ENCODE measurements around the gene FNDC3B. TPM values are rescaled to one million over a fixed set of nuclear protein-coding genes. Genes with fewer than 3 reads are reported as not detected.

The FNDC3B gene
- total RNA-seq, 1 donor from 2014 or later, result 153 TPM

DNA sequence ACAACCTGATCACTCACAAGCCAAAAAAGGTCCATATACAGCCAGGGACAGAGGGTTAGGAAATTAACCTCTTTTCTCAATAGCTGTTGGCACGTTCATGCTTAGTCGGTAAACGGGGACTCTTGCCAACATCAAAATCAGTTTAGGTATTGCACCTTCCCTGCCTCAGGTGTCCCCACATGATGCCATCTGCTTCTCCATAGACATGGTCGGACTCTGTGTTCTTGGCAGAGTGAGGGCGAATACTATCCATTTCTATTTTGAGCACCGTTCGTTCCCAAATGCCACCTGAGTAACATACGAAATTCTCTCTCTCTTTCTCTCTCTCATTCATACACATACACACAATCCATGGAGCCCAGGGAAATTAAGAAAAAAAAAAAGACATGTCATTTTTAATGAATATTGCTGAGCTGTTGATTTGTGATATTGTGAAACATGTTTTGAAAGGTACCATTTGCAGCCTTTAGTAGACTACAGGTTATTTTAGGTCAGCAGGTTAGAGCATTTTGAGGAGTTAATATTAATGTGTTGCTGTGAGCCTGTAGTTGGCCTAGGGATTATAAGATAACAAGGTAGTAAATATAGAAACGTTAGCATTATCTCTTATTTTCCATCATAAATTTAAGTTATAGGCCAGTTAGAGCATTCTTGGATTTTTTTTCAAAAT, 330.3 kb downstream of the FNDC3B start:
- Histone ChIP-seq H3K4me3 (no peak overlapping the region), H3K27ac (no peak overlapping the region), H3K9me3 (no peaks in the 10 kb centered on the region), H3K4me1 (no peaks in the 10 kb centered on the region), H3K36me3 (peaks cover 81% of the 10 kb centered on the region), H3K27me3 (ENCODE audit: low read depth) (no peaks in the 10 kb centered on the region)
- ATAC-seq (no peak), DNase-seq (no peak)
- TF ChIP-seq, protein P1, sequence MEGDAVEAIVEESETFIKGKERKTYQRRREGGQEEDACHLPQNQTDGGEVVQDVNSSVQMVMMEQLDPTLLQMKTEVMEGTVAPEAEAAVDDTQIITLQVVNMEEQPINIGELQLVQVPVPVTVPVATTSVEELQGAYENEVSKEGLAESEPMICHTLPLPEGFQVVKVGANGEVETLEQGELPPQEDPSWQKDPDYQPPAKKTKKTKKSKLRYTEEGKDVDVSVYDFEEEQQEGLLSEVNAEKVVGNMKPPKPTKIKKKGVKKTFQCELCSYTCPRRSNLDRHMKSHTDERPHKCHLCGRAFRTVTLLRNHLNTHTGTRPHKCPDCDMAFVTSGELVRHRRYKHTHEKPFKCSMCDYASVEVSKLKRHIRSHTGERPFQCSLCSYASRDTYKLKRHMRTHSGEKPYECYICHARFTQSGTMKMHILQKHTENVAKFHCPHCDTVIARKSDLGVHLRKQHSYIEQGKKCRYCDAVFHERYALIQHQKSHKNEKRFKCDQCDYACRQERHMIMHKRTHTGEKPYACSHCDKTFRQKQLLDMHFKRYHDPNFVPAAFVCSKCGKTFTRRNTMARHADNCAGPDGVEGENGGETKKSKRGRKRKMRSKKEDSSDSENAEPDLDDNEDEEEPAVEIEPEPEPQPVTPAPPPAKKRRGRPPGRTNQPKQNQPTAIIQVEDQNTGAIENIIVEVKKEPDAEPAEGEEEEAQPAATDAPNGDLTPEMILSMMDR (IDR thresholded peaks at IDR 0.05), result no peak
- intact Hi-C loops (cut with DNase I), result no loop called here

DNA sequence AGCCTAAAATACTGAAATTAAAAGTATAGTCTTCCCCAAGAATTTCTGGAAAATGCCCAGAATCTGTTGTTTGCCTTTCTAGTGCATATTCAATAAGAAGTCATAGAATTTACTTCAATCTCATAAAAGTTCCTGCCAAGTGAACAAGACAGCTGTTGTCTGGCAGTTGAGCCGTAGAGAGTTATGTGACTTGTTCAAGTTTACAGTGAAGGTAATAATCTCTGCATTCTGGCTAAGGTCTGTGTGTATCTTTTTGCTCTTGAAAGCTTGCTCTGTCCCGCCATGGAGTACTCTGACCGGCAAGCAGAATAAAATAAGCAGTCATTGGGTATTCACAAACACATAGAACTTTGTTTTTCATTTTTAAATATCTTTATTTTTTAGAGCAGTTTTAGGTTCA, 331.0 kb downstream of the FNDC3B start:
- H3K27ac ChIP-seq, result no peak overlapping the region
- H3K4me1 ChIP-seq, result no peaks in the 10 kb centered on the region
- H3K9me3 ChIP-seq, result no peaks in the 10 kb centered on the region
- intact Hi-C loops (cut with DNase I), result no loop called here
- peaks cover 81% of the 10 kb centered on the region for H3K36me3 ChIP-seq
- no peak for ATAC-seq
- no peak for DNase-seq
- H3K4me3 ChIP-seq, result no peak overlapping the region
- TF ChIP-seq, protein P1 (IDR thresholded peaks at IDR 0.05), result no peak
- H3K27me3 ChIP-seq (ENCODE audit: low read depth), result no peaks in the 10 kb centered on the region

DNA sequence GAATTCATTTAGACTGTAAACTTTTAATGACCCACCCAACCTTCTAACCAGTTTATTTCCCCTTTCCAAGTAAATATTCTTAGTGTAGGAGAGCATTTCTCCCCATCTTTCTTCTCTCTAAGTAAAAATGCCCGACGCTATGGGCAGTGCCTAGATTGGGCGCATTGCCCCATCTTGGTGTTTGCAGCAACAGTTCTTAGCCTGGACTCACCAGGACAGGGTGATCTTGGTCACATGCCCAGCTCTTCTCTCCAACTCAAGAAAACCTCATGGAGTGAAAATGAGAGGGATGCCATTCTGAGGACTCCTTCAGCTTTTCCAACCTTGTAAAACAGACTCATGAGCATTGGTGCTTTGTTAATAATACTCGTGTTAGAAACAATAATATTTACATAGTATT, 332.2 kb downstream of the FNDC3B start:
- TF ChIP-seq, protein P1 (IDR thresholded peaks at IDR 0.05), result no peak
- no peak overlapping the region for H3K4me3 ChIP-seq
- ATAC-seq, result no peak
- H3K4me1 ChIP-seq, result no peaks in the 10 kb centered on the region
- H3K27ac ChIP-seq, result no peak overlapping the region
- no peaks in the 10 kb centered on the region for H3K9me3 ChIP-seq
- peaks cover 80% of the 10 kb centered on the region for H3K36me3 ChIP-seq
- intact Hi-C loops (cut with DNase I), result no loop called here
- H3K27me3 ChIP-seq (ENCODE audit: low read depth), result no peaks in the 10 kb centered on the region
- no peak for DNase-seq

DNA sequence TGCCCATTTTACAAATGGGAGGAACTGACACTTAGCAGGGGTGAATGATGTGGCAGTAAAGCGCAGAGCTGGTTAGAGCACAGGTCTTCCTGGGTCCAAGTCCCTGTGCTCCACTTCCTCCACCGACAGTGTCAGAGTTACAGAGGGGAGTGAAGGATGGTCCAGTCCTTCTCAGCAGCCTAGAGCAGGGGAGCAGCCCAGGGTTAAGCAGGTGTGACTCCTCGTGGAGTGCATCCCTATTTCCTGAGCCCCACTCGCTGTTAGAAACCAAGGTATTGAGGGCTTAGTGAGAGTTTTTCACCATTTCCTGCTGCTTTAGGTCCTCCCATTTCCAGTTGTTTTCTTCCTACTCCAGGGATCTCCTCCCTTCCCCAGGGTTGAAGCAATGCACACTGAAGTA, 333.5 kb downstream of the FNDC3B start:
- H3K27me3 ChIP-seq (ENCODE audit: low read depth), result no peaks in the 10 kb centered on the region
- TF ChIP-seq, protein P1 (IDR thresholded peaks at IDR 0.05), result no peak
- H3K4me3 ChIP-seq, result no peak overlapping the region
- no peaks in the 10 kb centered on the region for H3K4me1 ChIP-seq
- intact Hi-C loops (cut with DNase I), result no loop called here
- DNase-seq (no peak), ATAC-seq (no peak)
- H3K36me3 ChIP-seq, result peaks cover 79% of the 10 kb centered on the region
- no peak overlapping the region for H3K27ac ChIP-seq
- no peaks in the 10 kb centered on the region for H3K9me3 ChIP-seq

DNA sequence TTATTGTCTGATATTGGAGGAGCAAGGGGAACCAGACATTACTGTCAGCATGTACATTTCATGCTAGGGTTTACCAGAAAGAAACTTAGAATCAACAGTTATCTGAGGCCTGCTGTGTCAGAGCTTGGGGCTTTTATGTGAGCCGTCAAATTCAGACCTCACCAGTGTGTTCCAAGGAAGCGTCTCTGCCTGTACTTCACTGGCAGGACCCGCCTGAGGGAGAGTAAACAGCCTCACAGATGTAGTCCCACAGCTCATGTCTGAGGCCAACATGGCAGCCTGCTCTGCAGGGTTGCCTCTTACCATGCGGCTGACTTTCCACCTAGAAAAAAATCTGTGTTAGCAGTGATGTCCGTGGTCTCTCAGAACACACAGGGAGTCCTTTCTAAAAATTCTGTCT, 334.5 kb downstream of the FNDC3B start:
- H3K27ac ChIP-seq, result no peak overlapping the region
- no peaks in the 10 kb centered on the region for H3K9me3 ChIP-seq
- no peaks in the 10 kb centered on the region for H3K4me1 ChIP-seq
- no peaks in the 10 kb centered on the region for H3K27me3 ChIP-seq (ENCODE audit: low read depth)
- TF ChIP-seq, protein P1 (IDR thresholded peaks at IDR 0.05), result no peak
- H3K36me3 ChIP-seq, result peaks cover 80% of the 10 kb centered on the region
- intact Hi-C loops (cut with DNase I), result no loop called here
- no peak for ATAC-seq
- no peak overlapping the region for H3K4me3 ChIP-seq
- no peak for DNase-seq
